Aorta (tissue), 5 donors: ENCODE measurements around the gene KIF14. TPM values are rescaled to one million over a fixed set of nuclear protein-coding genes. Genes with fewer than 3 reads are reported as not detected.

Experiments used
- ATAC-seq: fragments of 200-7000 bp; cut with Tn5 transposase; one replicate; pipeline ENCODE4 v1.9.1; 2022; ENCODE audit warnings: moderate library complexity; ENCODE audit not compliant: low FRiP score
- DNase-seq, 2 donors: peaks; one replicate each; pipeline ENCODE4 v3.0.0-alpha.2; 2020
- H3K27ac ChIP-seq, 2 donors: one replicate each; pipeline ENCODE4 v1.5.1; 2013; ENCODE audit warnings: low read length in 2 of 2, mild to moderate bottlenecking in 2 of 2, moderate library complexity in 2 of 2, control low read depth in 1 of 2, inconsistent platforms in 1 of 2, low read depth in 1 of 2
- H3K27me3 ChIP-seq, 2 donors: one replicate each; pipeline ENCODE4 v1.6.1; 2013; ENCODE audit warnings: control low read depth in 1 of 2, low read length in 1 of 2, mild to moderate bottlenecking in 1 of 2, moderate library complexity in 1 of 2; ENCODE audit not compliant: insufficient read depth in 2 of 2, control insufficient read depth in 1 of 2
- H3K36me3 ChIP-seq, 2 donors: one replicate each; pipeline ENCODE4 v1.6.1; 2013; ENCODE audit warnings: control low read depth in 1 of 2, low read length in 1 of 2, mild to moderate bottlenecking in 1 of 2; ENCODE audit not compliant: insufficient read depth in 2 of 2, control insufficient read depth in 1 of 2
- H3K4me1 ChIP-seq, 2 donors: one replicate each; pipeline ENCODE4 v1.6.1; 2013; ENCODE audit warnings: low read length in 2 of 2, control low read depth in 1 of 2, mild to moderate bottlenecking in 1 of 2, moderate library complexity in 1 of 2; ENCODE audit not compliant: insufficient read depth in 2 of 2, control insufficient read depth in 1 of 2
- H3K4me3 ChIP-seq, 2 donors: one replicate each; pipeline ENCODE4 v1.5.1; 2013; ENCODE audit warnings: low read length in 2 of 2, control low read depth in 1 of 2, mild to moderate bottlenecking in 1 of 2
- H3K9me3 ChIP-seq: one replicate; pipeline ENCODE4 v1.6.1; 2013; ENCODE audit warnings: mild to moderate bottlenecking, low read length; ENCODE audit not compliant: control insufficient read depth
- WGBS, 2 donors: extraction: QIAGEN DNeasy Blood & Tissue Kit; methylation state at CpG; one replicate each; pipeline ENCODE4 v1.1.7; 2013; 5-methylcytosine and 5-hydroxymethylcytosine counted together
- intact Hi-C, 2 donors: fragments of 100-400 bp; cut with DNase I; formaldehyde crosslinking; loops; one replicate each; pipeline versions ENCODE4 v1.14.2 to v1.15.0; 2022
- long read RNA-seq, 2 donors: library from polyadenylated mRNA; unstranded; transcript quantifications; one replicate each; pipeline ENCODE4 v2.0.0, GENCODE V29; 2020 to 2021
- polyA plus RNA-seq, 2 donors: library from polyadenylated mRNA; stranded (reverse); fragments of 200-250 nt; gene quantifications; one replicate each; pipeline ENCODE4 v1.2.3, GENCODE V29; 2013
- total RNA-seq, 2 donors: library from RNA; stranded (reverse); fragmentation: NEBNext Ultra II Directional; extraction: Animal tissue kit (Norgen Biotek cat#: 25700); gene quantifications; one replicate each; pipeline ENCODE4 v1.2.1, GENCODE V29; 2021
- donor health status: healthy with polysubstance abuse.
- donor health status: Bipolar disorder and iron deficiency.
- donor health status: DM: no; HTN: no; CAD: no.
- donor health status: DM: no; HTN: no; CAD: no.
- donor health status: DM: yes; HTN: yes; CAD: no.

KIF14 gene
- total RNA-seq (under 1 TPM; 0.23 to 0.60 TPM), polyA plus RNA-seq (under 1 TPM; 0.13 TPM)
- long read RNA-seq, donor 1: 0 reads
- long read RNA-seq, donor 2: 0 reads

- no peak within 1 kb of the TSS for H3K27ac ChIP-seq
- intact Hi-C loops: loop anchor here (2.0 to 10.0 kb wide), 5 partner anchors 47 to 494 kb away; partner anchors contain the start of genes DDX59 (in 2 of the 2), CACNA1S (in 1 of the 2) and CAMSAP2 (in 1 of the 2)
- peak; percentile 97 to 98 for DNase-seq
- no peaks in the 10 kb centered on the region for H3K27me3 ChIP-seq
- 0 to 1% methylated on average over 59 of the region's 59 CpGs for WGBS, 2 donors
- H3K36me3 ChIP-seq: no peaks in the 10 kb centered on the region
- ATAC-seq: peak; percentile 98
- H3K4me1 ChIP-seq: no peaks in the 10 kb centered on the region
- H3K4me3 ChIP-seq: peak within 1 kb of the TSS; percentile 56 to 67
- H3K9me3 ChIP-seq: no peaks in the 10 kb centered on the region
Observed at GRCh38 chr1:200620273-200621131, at the start of gene KIF14. Gene KIF14 (minus strand): TSS chr1:200620751. CDS start chr1:200618723, 2,028 bp downstream.

- Histone ChIP-seq H3K27ac (peak within 1 kb of the TSS; percentile 89 to 92), H3K27me3 (no peaks in the 10 kb centered on the region), H3K4me3 (peak within 1 kb of the TSS; percentile 57 to 71), H3K4me1 (peaks cover 1 to 13% of the 10 kb centered on the region in 2 donors), H3K9me3 (no peaks in the 10 kb centered on the region), H3K36me3 (no peaks in the 10 kb centered on the region)
- 0 to 1% methylated on average over 73 to 91 of the region's 91 CpGs for WGBS, 2 donors
- ATAC-seq (peak; percentile 97), DNase-seq (peak; percentile 98)
- intact Hi-C loops: loop anchor here (2.0 to 5.0 kb wide), 4 partner anchors 47 to 133 kb away; partner anchors contain the start of genes CAMSAP2 (in 2 of the 2) and KIF14 (in 2 of the 2)
Observed at GRCh38 chr1:200669314-200670241, 49.0 kb upstream of the KIF14 start, which contains the start of gene DDX59. Gene DDX59 (minus strand): TSS chr1:200669907. CDS start chr1:200666740, 3,167 bp downstream.

- Histone ChIP-seq H3K27me3 (no peaks in the 10 kb centered on the region), H3K4me3 (peak overlapping the region; percentile 4 to 57), H3K36me3 (no peaks in the 10 kb centered on the region), H3K27ac (no peak overlapping the region), H3K9me3 (no peaks in the 10 kb centered on the region), H3K4me1 (peaks cover 1 to 18% of the 10 kb centered on the region in 2 donors)
- 30 to 32% methylated on average over 7 of the region's 7 CpGs for WGBS, 2 donors
- intact Hi-C loops: loop anchor here (5.0 kb wide), 3 partner anchors 46 to 134 kb away; partner anchors contain the start of genes KIF14 (in 2 of the 2) and CAMSAP2 (in 1 of the 2)
- ATAC-seq (no peak), DNase-seq (no peak)
Observed at GRCh38 chr1:200668514-200669313, 48.2 kb upstream of the KIF14 start.

- intact Hi-C loops: loop anchor here (5.0 kb wide), 3 partner anchors 44 to 136 kb away; partner anchors contain the start of genes KIF14 (in 2 of the 2) and CAMSAP2 (in 1 of the 2)
- Histone ChIP-seq H3K27me3 (no peaks in the 10 kb centered on the region), H3K36me3 (no peaks in the 10 kb centered on the region), H3K4me3 (no peak overlapping the region), H3K9me3 (no peaks in the 10 kb centered on the region), H3K27ac (peak overlapping the region; percentile 35 to 87), H3K4me1 (peaks cover 1 to 18% of the 10 kb centered on the region in 2 donors)
- WGBS, 2 donors: 70 to 72% methylated on average over 8 of the region's 8 CpGs
- ATAC-seq: no peak
- DNase-seq: no peak
Observed at GRCh38 chr1:200666309-200666708, 45.8 kb upstream of the KIF14 start.

DNA sequence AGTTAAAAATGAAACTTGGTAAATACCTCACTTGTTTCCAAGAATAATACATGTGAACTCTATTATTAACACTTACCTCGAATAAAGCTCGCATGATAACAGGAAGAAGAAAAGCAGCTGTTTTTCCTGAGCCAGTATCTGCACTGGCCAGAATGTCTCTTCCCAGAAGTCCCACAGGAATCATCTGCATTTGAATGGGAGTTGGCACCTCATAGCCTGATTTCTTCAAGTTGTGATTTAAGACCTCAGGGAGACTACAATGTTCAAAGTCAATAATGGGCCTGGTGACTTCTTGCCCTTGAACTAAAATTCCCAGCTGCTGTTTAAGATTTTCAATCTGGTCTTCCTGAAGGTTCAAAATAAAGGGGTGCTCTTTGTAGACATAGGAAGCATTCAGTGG, 45.3 kb upstream of the KIF14 start:
- DNase-seq (no peak), ATAC-seq (no peak)
- no peaks in the 10 kb centered on the region for H3K9me3 ChIP-seq
- 0 to 6% methylated on average over 2 of the region's 2 CpGs for WGBS, 2 donors
- no peaks in the 10 kb centered on the region for H3K36me3 ChIP-seq
- peak overlapping the region; percentile 20 to 87 for H3K27ac ChIP-seq
- intact Hi-C loops: loop anchor here (5.0 kb wide), 3 partner anchors 44 to 136 kb away; partner anchors contain the start of genes KIF14 (in 2 of the 2) and CAMSAP2 (in 1 of the 2)
- H3K4me1 ChIP-seq: peaks cover 0 to 18% of the 10 kb centered on the region in 2 donors
- H3K27me3 ChIP-seq: no peaks in the 10 kb centered on the region
- no peak overlapping the region for H3K4me3 ChIP-seq

- H3K36me3 ChIP-seq: peaks cover 4% of the 10 kb centered on the region in 2 donors
- no peak overlapping the region for H3K27ac ChIP-seq
- intact Hi-C loops: no loop called here
- no peaks in the 10 kb centered on the region for H3K27me3 ChIP-seq
- no peak overlapping the region for H3K4me3 ChIP-seq
- peaks cover 0 to 8% of the 10 kb centered on the region in 2 donors for H3K4me1 ChIP-seq
- DNase-seq (peak; percentile 68 to 89), ATAC-seq (peak; percentile 49)
- 50 to 60% methylated on average over 6 of the region's 6 CpGs for WGBS, 2 donors
- no peaks in the 10 kb centered on the region for H3K9me3 ChIP-seq
Observed at GRCh38 chr1:200660719-200661118, 40.2 kb upstream of the KIF14 start.

- Histone ChIP-seq H3K4me1 (peaks cover 0 to 5% of the 10 kb centered on the region in 2 donors), H3K36me3 (peaks cover 4% of the 10 kb centered on the region in 2 donors), H3K27ac (no peak overlapping the region), H3K27me3 (no peaks in the 10 kb centered on the region), H3K9me3 (no peaks in the 10 kb centered on the region), H3K4me3 (no peak overlapping the region)
- DNase-seq (no peak), ATAC-seq (no peak)
- 89 to 96% methylated on average over 1 of the region's 1 CpG for WGBS, 2 donors
- intact Hi-C loops: no loop called here
Observed at GRCh38 chr1:200659269-200659668, 38.7 kb upstream of the KIF14 start.
